ENCODE measurements around the gene OPN4. TPM values are rescaled to one million over a fixed set of nuclear protein-coding genes. Genes with fewer than 3 reads are reported as not detected.

OPN4 gene
- total RNA-seq, 2 donors from 2014 or later: not detected

GRCh38 chr10:86681047-86681446 lies 26.7 kb downstream of the OPN4 start:
- Histone ChIP-seq H3K27ac (no peak overlapping the region), H3K4me1 (no peaks in the 10 kb centered on the region), H3K9me3 (no peaks in the 10 kb centered on the region), H3K36me3 (replicated peaks in 1 of 2; ENCODE audit: insufficient read depth in 1 of 2, low read depth in 2 of 2) (no peaks in the 10 kb centered on the region), H3K4me3 (no peak overlapping the region), H3K27me3 (no peaks in the 10 kb centered on the region)
- WGBS, 2 donors: 57 to 58% methylated on average over 6 to 13 of the region's 14 CpGs
- TF ChIP-seq, protein P1, sequence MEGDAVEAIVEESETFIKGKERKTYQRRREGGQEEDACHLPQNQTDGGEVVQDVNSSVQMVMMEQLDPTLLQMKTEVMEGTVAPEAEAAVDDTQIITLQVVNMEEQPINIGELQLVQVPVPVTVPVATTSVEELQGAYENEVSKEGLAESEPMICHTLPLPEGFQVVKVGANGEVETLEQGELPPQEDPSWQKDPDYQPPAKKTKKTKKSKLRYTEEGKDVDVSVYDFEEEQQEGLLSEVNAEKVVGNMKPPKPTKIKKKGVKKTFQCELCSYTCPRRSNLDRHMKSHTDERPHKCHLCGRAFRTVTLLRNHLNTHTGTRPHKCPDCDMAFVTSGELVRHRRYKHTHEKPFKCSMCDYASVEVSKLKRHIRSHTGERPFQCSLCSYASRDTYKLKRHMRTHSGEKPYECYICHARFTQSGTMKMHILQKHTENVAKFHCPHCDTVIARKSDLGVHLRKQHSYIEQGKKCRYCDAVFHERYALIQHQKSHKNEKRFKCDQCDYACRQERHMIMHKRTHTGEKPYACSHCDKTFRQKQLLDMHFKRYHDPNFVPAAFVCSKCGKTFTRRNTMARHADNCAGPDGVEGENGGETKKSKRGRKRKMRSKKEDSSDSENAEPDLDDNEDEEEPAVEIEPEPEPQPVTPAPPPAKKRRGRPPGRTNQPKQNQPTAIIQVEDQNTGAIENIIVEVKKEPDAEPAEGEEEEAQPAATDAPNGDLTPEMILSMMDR (IDR thresholded peaks at IDR 0.05): no peak
- TF ChIP-seq POLR2A (IDR thresholded peaks at IDR 0.05): no peak
- intact Hi-C loops (cut with DNase I): no loop called here
- ATAC-seq (no peak), DNase-seq (peak in 2 of 4 donors; percentile 37 to 50)

DNA sequence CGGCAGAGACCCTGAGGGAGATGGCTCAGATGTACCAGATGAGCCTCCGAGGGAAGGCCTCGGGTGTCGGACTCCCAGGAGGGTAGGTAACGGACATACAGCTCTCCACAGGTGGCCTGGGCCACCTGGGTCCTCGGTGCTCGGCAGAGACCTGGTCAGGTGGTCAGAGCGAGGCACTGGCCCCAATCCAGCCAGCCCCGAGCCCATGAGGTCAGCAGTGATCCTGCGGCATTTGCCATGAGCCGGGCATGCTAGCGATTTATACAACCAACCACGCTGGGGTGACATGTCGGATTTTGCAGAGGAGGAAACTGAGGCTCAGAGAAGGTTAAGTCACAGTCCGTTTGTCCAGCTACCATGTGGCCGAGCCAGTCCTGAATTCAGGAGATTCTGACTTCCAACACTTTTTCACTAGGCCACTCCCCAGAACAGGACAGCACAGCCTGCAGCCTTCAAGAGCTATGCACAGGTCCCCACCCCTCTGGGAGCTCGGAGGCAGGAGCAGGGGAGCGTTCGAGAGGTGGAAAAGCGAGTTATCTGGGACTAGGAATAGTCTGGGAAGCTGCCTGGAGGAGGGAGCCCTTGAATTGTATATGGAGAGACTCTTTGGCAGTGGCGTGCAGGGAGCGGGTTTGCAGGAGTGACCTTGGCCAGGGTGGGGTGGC lies 27.5 kb downstream of the OPN4 start:
- H3K4me1 ChIP-seq: no peaks in the 10 kb centered on the region
- no peak for ATAC-seq
- 85 to 88% methylated on average over 6 to 22 of the region's 22 CpGs for WGBS, 2 donors
- H3K4me3 ChIP-seq: no peak overlapping the region
- DNase-seq: no peak
- no peaks in the 10 kb centered on the region for H3K9me3 ChIP-seq
- H3K27me3 ChIP-seq: no peaks in the 10 kb centered on the region
- H3K36me3 ChIP-seq (replicated peaks in 1 of 2; ENCODE audit: insufficient read depth in 1 of 2, low read depth in 2 of 2): no peaks in the 10 kb centered on the region
- H3K27ac ChIP-seq: no peak overlapping the region
- TF ChIP-seq POLR2A (IDR thresholded peaks at IDR 0.05): no peak
- TF ChIP-seq, protein P1 (IDR thresholded peaks at IDR 0.05): no peak
- intact Hi-C loops (cut with DNase I): no loop called here

GRCh38 chr10:86682675-86683074 lies 28.3 kb downstream of the OPN4 start:
- H3K4me3 ChIP-seq: no peak overlapping the region
- 78 to 100% methylated on average over 1 to 2 of the region's 2 CpGs for WGBS, 2 donors
- no peak for ATAC-seq
- no peak overlapping the region for H3K27ac ChIP-seq
- no peaks in the 10 kb centered on the region for H3K27me3 ChIP-seq
- H3K36me3 ChIP-seq (replicated peaks in 1 of 2; ENCODE audit: insufficient read depth in 1 of 2, low read depth in 2 of 2): no peaks in the 10 kb centered on the region
- no peaks in the 10 kb centered on the region for H3K9me3 ChIP-seq
- no peak for DNase-seq
- TF ChIP-seq POLR2A (IDR thresholded peaks at IDR 0.05): no peak
- TF ChIP-seq, protein P1 (IDR thresholded peaks at IDR 0.05): no peak
- intact Hi-C loops (cut with DNase I): no loop called here
- no peaks in the 10 kb centered on the region for H3K4me1 ChIP-seq

DNA sequence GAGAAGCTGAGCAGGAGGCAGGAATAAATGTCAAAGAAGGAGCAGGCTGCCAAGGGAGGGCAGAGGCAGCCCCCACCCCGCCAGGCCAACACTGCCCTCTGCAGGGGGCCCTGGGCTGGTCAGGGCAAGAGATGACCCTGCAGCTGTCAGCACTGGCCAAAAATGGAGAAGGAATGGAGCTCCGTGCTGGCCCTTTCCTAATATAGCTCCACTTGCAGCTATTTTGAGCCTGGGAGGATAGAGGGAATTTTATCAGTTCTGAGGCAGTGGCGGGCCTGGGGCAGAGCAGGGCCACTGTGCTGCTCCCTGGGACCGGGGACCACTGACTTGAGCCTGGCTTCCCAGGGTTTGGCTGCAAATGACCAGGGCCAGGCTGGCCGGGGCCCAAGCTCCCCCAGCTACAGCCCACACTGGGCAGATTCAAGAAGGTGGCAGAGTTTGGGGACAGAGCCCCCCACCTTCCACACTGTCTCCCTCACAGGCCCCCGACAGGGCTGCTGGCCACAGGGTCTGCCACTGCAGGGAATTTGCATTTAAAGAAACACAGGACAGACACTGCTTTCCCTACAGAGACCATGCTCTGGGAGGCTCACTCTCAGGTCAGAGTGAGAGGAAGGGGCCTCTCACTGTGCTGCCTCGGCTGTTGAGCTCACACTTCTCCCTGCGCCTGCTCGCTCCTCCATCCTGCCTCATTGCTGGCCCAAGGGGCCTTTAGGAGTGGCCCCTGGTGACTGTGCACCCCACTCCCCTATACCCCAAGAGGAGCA lies 30.2 kb downstream of the OPN4 start:
- no peak overlapping the region for H3K4me3 ChIP-seq
- H3K4me1 ChIP-seq: peaks cover 7% of the 10 kb centered on the region
- WGBS, 2 donors: 53 to 67% methylated on average over 9 of the region's 9 CpGs
- H3K9me3 ChIP-seq: no peaks in the 10 kb centered on the region
- no peaks in the 10 kb centered on the region for H3K36me3 ChIP-seq (replicated peaks in 1 of 2; ENCODE audit: insufficient read depth in 1 of 2, low read depth in 2 of 2)
- H3K27ac ChIP-seq: no peak overlapping the region
- H3K27me3 ChIP-seq: no peaks in the 10 kb centered on the region
- peak in 1 of 4 donors; percentile 25 for DNase-seq
- no peak for ATAC-seq
- intact Hi-C loops (cut with DNase I): no loop called here
- no peak for TF ChIP-seq POLR2A (IDR thresholded peaks at IDR 0.05)
- TF ChIP-seq, protein P1 (IDR thresholded peaks at IDR 0.05): peak in 2 of 7 experiments; percentile 4 to 40

Measured in body of pancreas (tissue), 4 donors.